VCaP (cell line): ENCODE data around the gene NRROS.
A peak's percentile ranks its signal among the peaks of the same experiment; 100 is the strongest.
"Not testable (repeated sequence)": the region's sequence is repeated elsewhere in the genome, so short reads cannot be mapped to it uniquely, and the experiment has no call there.

ENCODE experiments used
- H3K27ac ChIP-seq: fragments of 450-650 bp; 2 replicates; pipeline ENCODE4 v1.5.1; 2017
- TF ChIP-seq, protein P1 (sequence below): fragments of 450-650 bp; conservative IDR thresholded peaks from 2 replicates; pipeline ENCODE4 v1.5.1; 2017; ENCODE audit warnings: mild to moderate bottlenecking, moderate library complexity

NRROS gene

DNA sequence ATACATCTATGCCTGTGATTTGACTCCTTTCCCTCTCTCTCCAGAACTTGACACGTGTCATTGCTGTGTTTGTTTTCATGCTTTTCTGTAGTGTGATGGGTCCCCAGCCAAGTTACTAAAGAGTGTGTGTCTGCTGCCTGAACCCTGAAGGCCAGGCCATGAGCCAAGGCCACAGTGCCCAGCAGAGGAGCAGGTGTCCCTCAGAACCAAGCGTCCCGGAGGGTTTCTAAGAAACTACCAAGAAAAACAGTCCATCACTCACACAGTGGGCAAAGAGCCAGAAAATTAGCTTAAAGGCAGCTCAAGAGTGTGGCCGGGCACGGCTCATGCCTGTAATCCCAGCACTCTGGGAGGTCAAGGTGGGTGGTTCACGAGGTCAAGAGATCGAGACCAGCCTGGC, 35.8 kb upstream of the NRROS start:
- TF ChIP-seq, protein P1, sequence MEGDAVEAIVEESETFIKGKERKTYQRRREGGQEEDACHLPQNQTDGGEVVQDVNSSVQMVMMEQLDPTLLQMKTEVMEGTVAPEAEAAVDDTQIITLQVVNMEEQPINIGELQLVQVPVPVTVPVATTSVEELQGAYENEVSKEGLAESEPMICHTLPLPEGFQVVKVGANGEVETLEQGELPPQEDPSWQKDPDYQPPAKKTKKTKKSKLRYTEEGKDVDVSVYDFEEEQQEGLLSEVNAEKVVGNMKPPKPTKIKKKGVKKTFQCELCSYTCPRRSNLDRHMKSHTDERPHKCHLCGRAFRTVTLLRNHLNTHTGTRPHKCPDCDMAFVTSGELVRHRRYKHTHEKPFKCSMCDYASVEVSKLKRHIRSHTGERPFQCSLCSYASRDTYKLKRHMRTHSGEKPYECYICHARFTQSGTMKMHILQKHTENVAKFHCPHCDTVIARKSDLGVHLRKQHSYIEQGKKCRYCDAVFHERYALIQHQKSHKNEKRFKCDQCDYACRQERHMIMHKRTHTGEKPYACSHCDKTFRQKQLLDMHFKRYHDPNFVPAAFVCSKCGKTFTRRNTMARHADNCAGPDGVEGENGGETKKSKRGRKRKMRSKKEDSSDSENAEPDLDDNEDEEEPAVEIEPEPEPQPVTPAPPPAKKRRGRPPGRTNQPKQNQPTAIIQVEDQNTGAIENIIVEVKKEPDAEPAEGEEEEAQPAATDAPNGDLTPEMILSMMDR, result no peak
- no peak overlapping the region for H3K27ac ChIP-seq

DNA sequence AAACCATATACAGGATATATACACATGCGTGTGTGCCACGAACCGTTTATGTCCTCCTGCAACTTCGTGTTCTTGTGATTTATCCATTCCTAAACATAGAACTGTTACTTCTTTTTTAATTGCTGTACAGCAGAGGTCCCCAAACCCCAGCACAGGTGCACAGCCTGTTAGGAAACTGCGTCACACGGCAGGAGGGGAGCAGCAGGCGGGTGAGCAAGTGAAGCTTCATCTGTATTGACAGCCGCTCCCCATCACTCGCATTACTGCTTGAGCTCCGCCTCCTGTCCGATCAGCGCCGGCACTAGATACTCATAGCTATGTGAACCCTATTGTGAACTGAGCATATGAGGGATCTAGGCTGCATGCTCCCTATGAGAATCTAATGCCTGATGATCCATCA, 34.9 kb upstream of the NRROS start:
- TF ChIP-seq, protein P1, result no peak
- no peak overlapping the region for H3K27ac ChIP-seq

DNA sequence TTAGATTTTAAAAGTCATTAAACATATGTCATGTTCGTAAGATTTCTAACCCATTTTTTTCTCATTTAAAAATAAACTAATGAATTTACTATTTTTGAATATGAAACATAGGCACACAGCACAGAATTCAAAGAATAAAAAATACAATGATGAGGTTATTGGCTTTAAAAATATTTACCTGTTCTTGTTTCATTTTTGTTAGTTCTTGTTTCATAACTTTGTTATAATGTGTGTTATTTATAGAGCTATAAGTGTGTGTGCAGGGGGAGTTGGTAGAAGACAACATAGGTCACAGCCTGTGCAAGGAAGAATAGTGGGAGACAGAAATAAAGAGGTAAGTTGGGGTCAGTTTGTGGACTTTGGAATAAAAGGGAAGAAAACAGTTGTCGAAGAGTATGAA, 30.8 kb upstream of the NRROS start:
- TF ChIP-seq, protein P1, result no peak
- H3K27ac ChIP-seq, result no peak overlapping the region

DNA sequence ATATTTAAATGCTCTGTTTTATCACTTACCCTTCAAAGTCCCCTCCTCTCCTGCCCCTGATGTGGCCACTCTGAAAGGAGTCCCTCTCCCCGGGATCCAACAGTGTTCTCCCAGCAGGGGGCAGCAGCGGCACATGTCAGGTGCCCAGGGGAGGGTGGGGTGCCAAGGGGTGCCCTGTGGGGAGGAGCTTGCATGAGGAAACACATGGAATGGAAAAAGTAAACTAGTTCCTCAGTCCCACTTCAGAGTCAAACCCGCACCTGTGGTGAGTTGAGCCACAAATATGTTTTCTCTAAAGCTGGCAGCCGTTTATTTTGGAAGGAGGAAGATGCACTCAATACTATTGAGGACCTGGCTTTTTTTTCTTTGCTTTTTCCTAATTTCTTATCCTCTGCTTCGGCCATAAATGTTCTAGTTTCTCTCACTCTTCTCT, 30.1 kb upstream of the NRROS start:
- H3K27ac ChIP-seq, result no peak overlapping the region
- TF ChIP-seq, protein P1, result peak; percentile 90

DNA sequence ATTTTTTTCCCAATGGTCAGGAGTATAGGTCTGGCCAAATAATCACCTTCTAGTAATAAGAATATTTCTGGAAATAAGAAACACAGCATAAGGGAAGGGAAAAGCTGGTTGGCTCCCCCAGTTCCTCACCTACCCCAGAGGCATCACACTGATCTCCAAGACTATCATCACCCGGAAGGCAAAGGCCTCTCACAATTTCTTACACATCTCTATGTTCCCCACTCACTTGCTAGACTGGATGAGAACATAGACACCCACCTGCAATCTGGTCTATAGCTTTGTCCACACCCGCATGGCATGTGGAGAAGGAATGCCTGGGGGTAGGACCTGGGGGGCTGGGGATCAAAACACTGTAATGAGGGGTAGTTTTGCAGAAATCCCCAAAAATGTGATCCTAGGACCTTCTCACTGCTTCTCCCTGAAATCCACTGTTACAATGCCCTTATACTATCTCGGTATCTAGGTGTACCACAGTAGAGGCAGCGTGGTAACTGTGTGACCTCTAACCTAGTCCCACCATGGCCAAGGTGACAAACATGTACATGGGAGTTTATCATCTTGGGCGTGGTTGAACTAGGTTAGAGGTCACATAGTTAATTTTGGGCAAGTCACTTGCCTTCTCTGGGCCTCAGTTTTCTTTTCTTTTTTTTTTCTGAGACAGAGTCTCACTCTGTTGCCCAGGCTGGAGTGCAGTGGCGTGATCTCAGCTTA, 29.5 kb upstream of the NRROS start:
- no peak overlapping the region for H3K27ac ChIP-seq
- TF ChIP-seq, protein P1, result no peak

DNA sequence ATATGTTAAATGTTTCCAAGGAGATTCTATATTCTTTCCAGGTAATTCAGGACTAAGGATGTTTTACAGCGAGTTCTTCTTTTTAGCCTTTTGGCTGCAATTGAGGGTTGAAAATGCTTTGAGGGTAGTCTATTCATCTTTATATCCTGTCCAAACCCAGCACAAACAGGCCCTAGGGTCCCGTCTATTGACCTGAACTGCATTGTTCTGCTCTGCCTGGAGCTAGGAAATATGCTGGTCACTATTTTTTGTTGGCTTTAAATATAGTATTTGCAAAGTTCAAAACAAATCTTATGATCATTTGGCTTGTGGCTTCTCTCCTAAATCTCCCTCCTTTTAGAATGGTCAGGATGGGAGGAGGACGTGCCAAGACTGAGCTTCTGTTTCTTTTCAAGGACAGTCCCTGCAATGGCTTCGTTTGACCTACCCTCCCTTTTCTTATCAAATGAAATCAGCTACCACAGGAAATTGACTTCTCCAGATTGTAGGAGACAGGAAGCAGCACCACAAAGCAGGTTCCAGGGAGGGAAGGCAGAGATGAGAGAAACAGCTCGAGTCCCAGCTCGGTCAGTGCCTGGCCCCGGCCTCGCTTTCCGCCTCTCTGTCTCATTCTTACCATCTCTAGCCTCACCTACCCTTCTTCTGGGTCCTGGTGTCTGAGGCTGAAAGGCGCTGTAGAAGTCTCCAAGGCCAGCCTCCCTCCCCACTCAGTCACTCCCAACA, 27.6 kb upstream of the NRROS start:
- H3K27ac ChIP-seq, result peak overlapping the region; percentile 15; the same call in 1 of the 2 replicates

DNA sequence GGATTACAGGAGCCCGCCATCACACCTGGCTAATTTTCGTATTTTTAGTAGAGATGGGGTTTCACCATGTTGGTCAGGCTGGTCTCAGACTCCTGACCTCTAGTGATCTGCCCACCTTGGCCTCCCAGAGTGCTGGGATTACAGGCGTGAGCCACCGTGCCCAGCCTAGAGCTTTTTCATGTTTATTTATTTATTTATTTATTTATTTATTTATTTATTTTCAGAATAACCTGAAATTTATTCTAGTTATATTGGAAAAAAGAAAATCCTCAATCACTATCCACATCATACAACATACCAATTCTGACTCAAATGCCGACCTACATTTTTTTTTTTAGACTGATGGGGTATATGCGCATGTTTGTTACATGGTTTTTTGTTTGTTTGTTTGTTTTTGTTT, 24.3 kb upstream of the NRROS start:
- H3K27ac ChIP-seq, result not testable (repeated sequence)

More for the DNA sequence above, 27.6 kb upstream of the NRROS start:
- TF ChIP-seq, protein P1, result no peak

DNA sequence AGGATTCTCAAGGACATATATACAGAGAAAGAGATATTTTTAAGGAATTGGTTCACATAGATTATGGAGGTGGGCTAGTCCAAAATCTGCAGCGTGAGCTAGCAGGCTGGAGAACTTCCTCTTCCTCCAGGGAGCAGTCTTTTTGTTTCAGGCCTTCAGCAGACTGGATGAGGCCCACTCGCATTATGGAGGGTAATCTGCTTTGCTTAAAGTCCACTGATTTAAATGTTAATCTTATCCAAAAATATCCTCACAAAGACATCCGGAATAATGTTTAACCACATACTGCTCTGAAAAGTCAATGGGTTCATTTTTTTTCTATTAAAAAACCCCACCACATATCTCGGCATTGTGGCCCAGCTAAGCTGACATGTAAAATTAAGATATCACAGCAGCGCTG, 22.2 kb upstream of the NRROS start:
- H3K27ac ChIP-seq, result no peak overlapping the region
- TF ChIP-seq, protein P1, result no peak
